Measurements from ENCODE around the gene CST6. TPM values are rescaled to one million over a fixed set of nuclear protein-coding genes. Genes with fewer than 3 reads are reported as not detected.

Gene CST6
- total and polyA plus RNA-seq, 2 of the 13 experiments (the other 11 are each of a cell fraction or from before 2014, with no cell fraction given) = not detected

DNA sequence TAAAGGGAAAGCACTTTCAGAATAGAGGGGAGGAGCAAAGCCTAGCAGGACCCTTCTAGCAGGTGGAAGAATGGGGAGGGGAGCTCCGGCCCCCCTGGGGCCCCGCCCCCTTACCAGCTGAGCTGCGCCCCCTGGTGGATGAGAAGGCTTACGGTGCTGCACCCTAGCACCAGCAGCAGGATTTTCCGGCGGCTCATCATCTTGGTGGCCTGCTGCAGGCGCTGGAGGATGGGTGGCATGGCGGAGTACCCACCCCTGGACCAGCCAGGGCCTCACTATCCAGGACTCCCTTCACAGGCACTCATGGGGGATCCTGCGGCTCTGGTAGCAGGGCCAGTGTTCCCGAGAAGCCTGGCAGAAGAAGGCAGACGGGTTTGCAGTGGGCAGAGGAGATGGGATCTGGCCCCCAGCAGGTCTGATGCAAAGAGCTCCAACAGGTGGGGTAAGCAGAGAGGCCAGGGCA lies 33.4 kb downstream of the CST6 start (continued):
- TF ChIP-seq ZNF431 (CRISPR knock-in tag; IDR thresholded peaks at IDR 0.05; ENCODE audit: borderline replicate concordance, low read depth) = 0 out of 2 replicates have a peak, but pooled peaks have one; percentile 17
- TF ChIP-seq, protein P1, sequence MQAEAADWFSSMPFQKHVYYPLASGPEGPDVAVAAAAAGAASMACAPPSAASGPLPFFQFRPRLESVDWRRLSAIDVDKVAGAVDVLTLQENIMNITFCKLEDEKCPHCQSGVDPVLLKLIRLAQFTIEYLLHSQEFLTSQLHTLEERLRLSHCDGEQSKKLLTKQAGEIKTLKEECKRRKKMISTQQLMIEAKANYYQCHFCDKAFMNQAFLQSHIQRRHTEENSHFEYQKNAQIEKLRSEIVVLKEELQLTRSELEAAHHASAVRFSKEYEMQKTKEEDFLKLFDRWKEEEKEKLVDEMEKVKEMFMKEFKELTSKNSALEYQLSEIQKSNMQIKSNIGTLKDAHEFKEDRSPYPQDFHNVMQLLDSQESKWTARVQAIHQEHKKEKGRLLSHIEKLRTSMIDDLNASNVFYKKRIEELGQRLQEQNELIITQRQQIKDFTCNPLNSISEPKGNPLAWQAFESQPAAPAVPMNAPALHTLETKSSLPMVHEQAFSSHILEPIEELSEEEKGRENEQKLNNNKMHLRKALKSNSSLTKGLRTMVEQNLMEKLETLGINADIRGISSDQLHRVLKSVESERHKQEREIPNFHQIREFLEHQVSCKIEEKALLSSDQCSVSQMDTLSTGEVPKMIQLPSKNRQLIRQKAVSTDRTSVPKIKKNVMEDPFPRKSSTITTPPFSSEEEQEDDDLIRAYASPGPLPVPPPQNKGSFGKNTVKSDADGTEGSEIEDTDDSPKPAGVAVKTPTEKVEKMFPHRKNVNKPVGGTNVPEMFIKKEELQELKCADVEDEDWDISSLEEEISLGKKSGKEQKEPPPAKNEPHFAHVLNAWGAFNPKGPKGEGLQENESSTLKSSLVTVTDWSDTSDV (CRISPR knock-in tag; IDR thresholded peaks at IDR 0.05) = no peak
- no peak for TF ChIP-seq STAT5B (CRISPR knock-in tag; IDR thresholded peaks at IDR 0.05)
- TF ChIP-seq SP4 (CRISPR knock-in tag; IDR thresholded peaks at IDR 0.05) = peak; percentile 66
- peak; percentile 49; the same call in 1 of the 2 replicates for TF ChIP-seq KAT8 (CRISPR knock-in tag; IDR thresholded peaks at IDR 0.05)
- TF ChIP-seq, protein P2, sequence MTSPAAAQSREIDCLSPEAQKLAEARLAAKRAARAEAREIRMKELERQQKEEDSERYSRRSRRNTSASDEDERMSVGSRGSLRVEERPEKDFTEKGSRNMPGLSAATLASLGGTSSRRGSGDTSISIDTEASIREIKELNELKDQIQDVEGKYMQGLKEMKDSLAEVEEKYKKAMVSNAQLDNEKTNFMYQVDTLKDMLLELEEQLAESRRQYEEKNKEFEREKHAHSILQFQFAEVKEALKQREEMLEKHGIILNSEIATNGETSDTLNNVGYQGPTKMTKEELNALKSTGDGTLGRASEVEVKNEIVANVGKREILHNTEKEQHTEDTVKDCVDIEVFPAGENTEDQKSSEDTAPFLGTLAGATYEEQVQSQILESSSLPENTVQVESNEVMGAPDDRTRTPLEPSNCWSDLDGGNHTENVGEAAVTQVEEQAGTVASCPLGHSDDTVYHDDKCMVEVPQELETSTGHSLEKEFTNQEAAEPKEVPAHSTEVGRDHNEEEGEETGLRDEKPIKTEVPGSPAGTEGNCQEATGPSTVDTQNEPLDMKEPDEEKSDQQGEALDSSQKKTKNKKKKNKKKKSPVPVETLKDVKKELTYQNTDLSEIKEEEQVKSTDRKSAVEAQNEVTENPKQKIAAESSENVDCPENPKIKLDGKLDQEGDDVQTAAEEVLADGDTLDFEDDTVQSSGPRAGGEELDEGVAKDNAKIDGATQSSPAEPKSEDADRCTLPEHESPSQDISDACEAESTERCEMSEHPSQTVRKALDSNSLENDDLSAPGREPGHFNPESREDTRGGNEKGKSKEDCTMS (CRISPR knock-in tag; conservative IDR thresholded peaks at IDR 0.05) = no peak
- 0 out of 2 replicates have a peak, but pooled peaks have one; percentile 25 for TF ChIP-seq MTA1 (CRISPR knock-in tag; IDR thresholded peaks at IDR 0.05; ENCODE audit: borderline replicate concordance)
- TF ChIP-seq, protein P3, sequence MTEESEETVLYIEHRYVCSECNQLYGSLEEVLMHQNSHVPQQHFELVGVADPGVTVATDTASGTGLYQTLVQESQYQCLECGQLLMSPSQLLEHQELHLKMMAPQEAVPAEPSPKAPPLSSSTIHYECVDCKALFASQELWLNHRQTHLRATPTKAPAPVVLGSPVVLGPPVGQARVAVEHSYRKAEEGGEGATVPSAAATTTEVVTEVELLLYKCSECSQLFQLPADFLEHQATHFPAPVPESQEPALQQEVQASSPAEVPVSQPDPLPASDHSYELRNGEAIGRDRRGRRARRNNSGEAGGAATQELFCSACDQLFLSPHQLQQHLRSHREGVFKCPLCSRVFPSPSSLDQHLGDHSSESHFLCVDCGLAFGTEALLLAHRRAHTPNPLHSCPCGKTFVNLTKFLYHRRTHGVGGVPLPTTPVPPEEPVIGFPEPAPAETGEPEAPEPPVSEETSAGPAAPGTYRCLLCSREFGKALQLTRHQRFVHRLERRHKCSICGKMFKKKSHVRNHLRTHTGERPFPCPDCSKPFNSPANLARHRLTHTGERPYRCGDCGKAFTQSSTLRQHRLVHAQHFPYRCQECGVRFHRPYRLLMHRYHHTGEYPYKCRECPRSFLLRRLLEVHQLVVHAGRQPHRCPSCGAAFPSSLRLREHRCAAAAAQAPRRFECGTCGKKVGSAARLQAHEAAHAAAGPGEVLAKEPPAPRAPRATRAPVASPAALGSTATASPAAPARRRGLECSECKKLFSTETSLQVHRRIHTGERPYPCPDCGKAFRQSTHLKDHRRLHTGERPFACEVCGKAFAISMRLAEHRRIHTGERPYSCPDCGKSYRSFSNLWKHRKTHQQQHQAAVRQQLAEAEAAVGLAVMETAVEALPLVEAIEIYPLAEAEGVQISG (CRISPR knock-in tag; IDR thresholded peaks at IDR 0.05) = 0 out of 2 replicates have a peak, but pooled peaks have one; percentile 42
- TF ChIP-seq, protein P4, sequence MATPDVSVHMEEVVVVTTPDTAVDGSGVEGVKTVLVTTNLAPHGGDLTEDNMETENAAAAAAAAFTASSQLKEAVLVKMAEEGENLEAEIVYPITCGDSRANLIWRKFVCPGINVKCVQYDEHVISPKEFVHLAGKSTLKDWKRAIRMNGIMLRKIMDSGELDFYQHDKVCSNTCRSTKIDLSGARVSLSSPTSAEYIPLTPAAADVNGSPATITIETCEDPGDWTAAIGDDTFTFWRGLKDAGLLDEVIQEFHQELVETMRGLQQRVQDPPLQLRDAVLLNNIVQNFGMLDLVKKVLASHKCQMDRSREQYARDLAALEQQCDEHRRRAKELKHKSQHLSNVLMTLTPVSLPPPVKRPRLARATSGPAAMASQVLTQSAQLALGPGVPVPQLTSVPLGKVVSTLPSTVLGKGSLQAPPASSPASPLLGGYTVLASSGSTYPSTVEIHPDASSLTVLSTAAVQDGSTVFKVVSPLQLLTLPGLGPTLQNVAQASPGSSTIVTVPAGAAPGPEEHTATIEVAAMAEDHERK (CRISPR knock-in tag; IDR thresholded peaks at IDR 0.05; ENCODE audit: low read depth) = no peak
- no peak for TF ChIP-seq ZFP62 (CRISPR knock-in tag; IDR thresholded peaks at IDR 0.05)
- no peak for TF ChIP-seq ZFP36L2 (CRISPR knock-in tag; IDR thresholded peaks at IDR 0.05)
- no peak for TF ChIP-seq RFX5 (IDR thresholded peaks at IDR 0.05; ENCODE audit: low read depth, low read length)
- no peak for TF ChIP-seq KDM5A (IDR thresholded peaks at IDR 0.05; ENCODE audit: borderline replicate concordance, low read length)
- no peak for TF ChIP-seq CBFB (CRISPR knock-in tag; IDR thresholded peaks at IDR 0.05)
- no peak for TF ChIP-seq ZNF260 (CRISPR knock-in tag; IDR thresholded peaks at IDR 0.05; ENCODE audit: borderline replicate concordance, low read depth)
- no peak for TF ChIP-seq FIP1L1 (IDR thresholded peaks at IDR 0.05; ENCODE audit: borderline replicate concordance, insufficient read depth, low read depth, low read length)
- 0 out of 2 replicates have a peak, but pooled peaks have one; percentile 63 for TF ChIP-seq HNRNPL (IDR thresholded peaks at IDR 0.05; ENCODE audit: low read depth, low read length)
- TF ChIP-seq ZNF292 (CRISPR knock-in tag; IDR thresholded peaks at IDR 0.05; ENCODE audit: borderline replicate concordance, low read depth) = no peak

All from HepG2 (cell line).